Neural cell (in vitro differentiated cells): ENCODE measurements around the gene REV3L. TPM values are rescaled to one million over a fixed set of nuclear protein-coding genes. Genes with fewer than 3 reads are reported as not detected.

Experiments used
- H2AFZ ChIP-seq: fragments of 200-600, 300-800 bp; sonication (generic), shearing (Covaris generic); 2 replicates; pipeline ENCODE4 v1.6.0; 2014; ENCODE audit warnings: low read depth, mild to moderate bottlenecking, antibody characterized with exemption, low read length, moderate library complexity
- H3F3A ChIP-seq: fragments of 200-600 bp; shearing (Covaris generic); 2 replicates; pipeline ENCODE4 v1.6.1; 2016; ENCODE audit warnings: mild to moderate bottlenecking, moderate library complexity, mixed read lengths, antibody characterized with exemption, low read length; ENCODE audit not compliant: insufficient read depth, poor library complexity, severe bottlenecking
- H3K27ac ChIP-seq: fragments of 200-600, 300-800 bp; sonication (generic), shearing (Covaris generic); 2 replicates; pipeline ENCODE4 v1.5.1; 2014; ENCODE audit warnings: mild to moderate bottlenecking, low read length, moderate library complexity
- H3K27me3 ChIP-seq: fragments of 300-800, 200-600 bp; sonication (generic), shearing (Covaris generic); 2 replicates; pipeline ENCODE4 v1.6.0; 2014; ENCODE audit warnings: mild to moderate bottlenecking, low read depth, low read length, moderate library complexity; ENCODE audit not compliant: insufficient read depth
- H3K36me3 ChIP-seq: fragments of 300-800, 200-600 bp; sonication (generic), shearing (Covaris generic); 2 replicates; pipeline ENCODE4 v1.5.1; 2014; ENCODE audit warnings: mild to moderate bottlenecking, antibody characterized with exemption, low read length, moderate library complexity; ENCODE audit not compliant: insufficient read depth
- H3K4me2 ChIP-seq: fragments of 300-800, 200-600 bp; sonication (generic), shearing (Covaris generic); 2 replicates; pipeline ENCODE4 v1.6.0; 2014; ENCODE audit warnings: mild to moderate bottlenecking, low read length
- H3K4me3 ChIP-seq: fragments of 300-800, 200-600 bp; sonication (generic), shearing (Covaris generic); 2 replicates; pipeline ENCODE4 v1.5.1; 2014; ENCODE audit warnings: mild to moderate bottlenecking, low read length, moderate library complexity
- H3K79me2 ChIP-seq: fragments of 200-600 bp; shearing (Covaris generic); replicated peaks from 2 replicates; pipeline ENCODE4 v1.6.0; 2014; ENCODE audit warnings: mild to moderate bottlenecking, low read length, moderate library complexity; ENCODE audit not compliant: insufficient read depth
- H3K9ac ChIP-seq: fragments of 300-800, 200-600 bp; sonication (generic), shearing (Covaris generic); 2 replicates; pipeline ENCODE4 v1.6.1; 2016; ENCODE audit warnings: mild to moderate bottlenecking, low read length, mixed read lengths
- H3K9me2 ChIP-seq: fragments of 200-600 bp; shearing (Covaris generic); 2 replicates; pipeline ENCODE4 v1.6.1; 2016; ENCODE audit warnings: mild to moderate bottlenecking, low read length, mixed read lengths; ENCODE audit not compliant: insufficient read depth
- H3K9me3 ChIP-seq: fragments of 200-600, 300-800 bp; sonication (generic), shearing (Covaris generic); 2 replicates; pipeline ENCODE4 v1.6.1; 2016; ENCODE audit warnings: mild to moderate bottlenecking, mixed run types, low read length, moderate library complexity, mixed read lengths
- H4K20me1 ChIP-seq: fragments of 200-600 bp; shearing (Covaris generic); 2 replicates; pipeline ENCODE4 v1.6.1; 2016; ENCODE audit warnings: mild to moderate bottlenecking, mixed run types; ENCODE audit not compliant: insufficient read depth
- EP300 ChIP-seq: fragments of 450-650 bp; conservative IDR thresholded peaks from 2 replicates; pipeline ENCODE4 v1.6.1; 2014; ENCODE audit warnings: antibody characterized with exemption, mild to moderate bottlenecking, moderate library complexity; ENCODE audit not compliant: poor library complexity, severe bottlenecking
- EZH2 ChIP-seq: fragments of 200-600, 300-800 bp; shearing (Covaris generic), sonication (generic); IDR thresholded peaks from 2 replicates; pipeline ENCODE4 v1.6.1; 2014; ENCODE audit warnings: antibody characterized with exemption, low read length, borderline replicate concordance, mild to moderate bottlenecking; ENCODE audit not compliant: insufficient read depth, poor library complexity, severe bottlenecking
- MXI1 ChIP-seq: fragments of 450-650 bp; conservative IDR thresholded peaks from 2 replicates; pipeline ENCODE4 v1.6.1; 2014; ENCODE audit warnings: antibody characterized with exemption, mild to moderate bottlenecking; ENCODE audit not compliant: poor library complexity, severe bottlenecking
- POLR2AphosphoS5 ChIP-seq: IDR thresholded peaks from 2 replicates; pipeline ENCODE4 v1.6.1; 2012
- RAD21 ChIP-seq: fragments of 450-650 bp; conservative IDR thresholded peaks from 2 replicates; pipeline ENCODE4 v1.6.1; 2014; ENCODE audit warnings: antibody characterized with exemption, mild to moderate bottlenecking, moderate library complexity
- SMC3 ChIP-seq: fragments of 450-650 bp; conservative IDR thresholded peaks from 2 replicates; pipeline ENCODE4 v1.6.1; 2014; ENCODE audit warnings: antibody characterized with exemption, mild to moderate bottlenecking, moderate library complexity; ENCODE audit not compliant: poor library complexity
- TAF1 ChIP-seq: IDR thresholded peaks from 2 replicates; pipeline ENCODE4 v1.6.1; 2012; ENCODE audit warnings: low read depth
- polyA plus RNA-seq: library from polyadenylated mRNA; depleted of rRNA; stranded (reverse); fragments of >200 nt; gene quantifications from 2 replicates; pipeline ENCODE4 v1.2.3, GENCODE V29; 2014
- TF ChIP-seq, protein P1 (sequence below): IDR thresholded peaks from 2 replicates; pipeline ENCODE4 v1.6.1; 2012; ENCODE audit warnings: borderline replicate concordance
- TF ChIP-seq, protein P2 (sequence below): fragments of 450-650 bp; IDR thresholded peaks from 2 replicates; pipeline ENCODE4 v1.5.1; 2014; ENCODE audit warnings: antibody characterized with exemption, mild to moderate bottlenecking, moderate library complexity; ENCODE audit not compliant: poor library complexity, severe bottlenecking

The REV3L gene
- polyA plus RNA-seq, 1 donor from 2014 or later = 60.2 TPM

DNA sequence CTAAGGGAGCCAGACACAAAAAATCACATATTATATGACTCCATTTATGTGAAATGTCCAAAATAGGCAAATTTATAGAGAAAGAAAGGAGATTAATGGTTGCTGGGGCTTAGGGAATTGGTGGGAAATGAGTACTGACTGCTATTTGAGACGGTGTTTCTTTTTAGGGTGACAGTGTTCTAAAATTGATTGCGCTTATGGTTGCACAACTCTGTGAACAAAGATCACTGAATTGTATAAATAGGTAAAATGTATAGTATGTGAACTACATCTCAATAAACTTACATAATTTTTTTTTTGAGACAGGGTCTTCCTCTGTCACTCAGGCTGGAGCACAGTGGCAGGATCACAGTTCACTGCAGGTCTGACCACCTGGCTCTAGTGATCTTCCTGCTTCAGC is 45.4 kb downstream of the REV3L start:
- Histone ChIP-seq H3K36me3 (no peaks in the 10 kb centered on the region), H3F3A (no peaks in the 10 kb centered on the region), H3K9me3 (no peaks in the 10 kb centered on the region), H3K9me2 (no peaks in the 10 kb centered on the region), H3K27me3 (no peaks in the 10 kb centered on the region), H3K9ac (no peak overlapping the region), H2AFZ (no peak overlapping the region), H3K4me3 (no peak overlapping the region), H3K27ac (no peak overlapping the region), H3K4me2 (no peak overlapping the region), H3K79me2 (peaks cover 50% of the 10 kb centered on the region), H4K20me1 (no peaks in the 10 kb centered on the region)
- no peak for TF ChIP-seq SMC3

DNA sequence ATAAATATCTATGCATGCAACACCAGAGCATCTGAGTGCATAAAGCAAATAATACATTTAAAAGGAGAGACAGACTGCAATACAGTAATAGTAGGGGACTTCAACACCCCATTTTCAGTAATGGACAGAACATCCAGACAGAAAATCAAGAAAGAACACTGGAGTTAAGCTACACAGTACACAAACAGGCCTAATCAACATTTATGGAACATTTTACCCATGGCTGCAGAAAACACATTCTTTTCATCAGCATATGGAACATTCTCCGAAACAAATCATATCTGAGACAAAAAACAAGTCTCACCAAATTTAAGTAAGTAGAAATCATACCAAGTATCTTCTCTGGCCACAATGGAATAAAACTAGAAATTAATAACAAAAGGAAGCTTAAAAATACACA is 50.5 kb downstream of the REV3L start:
- Histone ChIP-seq H2AFZ (no peak overlapping the region), H3K27ac (no peak overlapping the region), H3K4me3 (no peak overlapping the region), H3F3A (no peaks in the 10 kb centered on the region), H3K9ac (no peak overlapping the region), H3K9me2 (no peaks in the 10 kb centered on the region), H3K9me3 (no peaks in the 10 kb centered on the region), H4K20me1 (no peaks in the 10 kb centered on the region), H3K36me3 (no peaks in the 10 kb centered on the region), H3K27me3 (no peaks in the 10 kb centered on the region), H3K79me2 (peaks cover 64% of the 10 kb centered on the region), H3K4me2 (no peak overlapping the region)
- TF ChIP-seq, protein P1, sequence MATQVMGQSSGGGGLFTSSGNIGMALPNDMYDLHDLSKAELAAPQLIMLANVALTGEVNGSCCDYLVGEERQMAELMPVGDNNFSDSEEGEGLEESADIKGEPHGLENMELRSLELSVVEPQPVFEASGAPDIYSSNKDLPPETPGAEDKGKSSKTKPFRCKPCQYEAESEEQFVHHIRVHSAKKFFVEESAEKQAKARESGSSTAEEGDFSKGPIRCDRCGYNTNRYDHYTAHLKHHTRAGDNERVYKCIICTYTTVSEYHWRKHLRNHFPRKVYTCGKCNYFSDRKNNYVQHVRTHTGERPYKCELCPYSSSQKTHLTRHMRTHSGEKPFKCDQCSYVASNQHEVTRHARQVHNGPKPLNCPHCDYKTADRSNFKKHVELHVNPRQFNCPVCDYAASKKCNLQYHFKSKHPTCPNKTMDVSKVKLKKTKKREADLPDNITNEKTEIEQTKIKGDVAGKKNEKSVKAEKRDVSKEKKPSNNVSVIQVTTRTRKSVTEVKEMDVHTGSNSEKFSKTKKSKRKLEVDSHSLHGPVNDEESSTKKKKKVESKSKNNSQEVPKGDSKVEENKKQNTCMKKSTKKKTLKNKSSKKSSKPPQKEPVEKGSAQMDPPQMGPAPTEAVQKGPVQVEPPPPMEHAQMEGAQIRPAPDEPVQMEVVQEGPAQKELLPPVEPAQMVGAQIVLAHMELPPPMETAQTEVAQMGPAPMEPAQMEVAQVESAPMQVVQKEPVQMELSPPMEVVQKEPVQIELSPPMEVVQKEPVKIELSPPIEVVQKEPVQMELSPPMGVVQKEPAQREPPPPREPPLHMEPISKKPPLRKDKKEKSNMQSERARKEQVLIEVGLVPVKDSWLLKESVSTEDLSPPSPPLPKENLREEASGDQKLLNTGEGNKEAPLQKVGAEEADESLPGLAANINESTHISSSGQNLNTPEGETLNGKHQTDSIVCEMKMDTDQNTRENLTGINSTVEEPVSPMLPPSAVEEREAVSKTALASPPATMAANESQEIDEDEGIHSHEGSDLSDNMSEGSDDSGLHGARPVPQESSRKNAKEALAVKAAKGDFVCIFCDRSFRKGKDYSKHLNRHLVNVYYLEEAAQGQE = no peak
- TF ChIP-seq MXI1 (no peak), RAD21 (no peak), SMC3 (no peak), TAF1 (no peak), EZH2 (no peak), EP300 (no peak), POLR2AphosphoS5 (no peak)
- TF ChIP-seq, protein P2, sequence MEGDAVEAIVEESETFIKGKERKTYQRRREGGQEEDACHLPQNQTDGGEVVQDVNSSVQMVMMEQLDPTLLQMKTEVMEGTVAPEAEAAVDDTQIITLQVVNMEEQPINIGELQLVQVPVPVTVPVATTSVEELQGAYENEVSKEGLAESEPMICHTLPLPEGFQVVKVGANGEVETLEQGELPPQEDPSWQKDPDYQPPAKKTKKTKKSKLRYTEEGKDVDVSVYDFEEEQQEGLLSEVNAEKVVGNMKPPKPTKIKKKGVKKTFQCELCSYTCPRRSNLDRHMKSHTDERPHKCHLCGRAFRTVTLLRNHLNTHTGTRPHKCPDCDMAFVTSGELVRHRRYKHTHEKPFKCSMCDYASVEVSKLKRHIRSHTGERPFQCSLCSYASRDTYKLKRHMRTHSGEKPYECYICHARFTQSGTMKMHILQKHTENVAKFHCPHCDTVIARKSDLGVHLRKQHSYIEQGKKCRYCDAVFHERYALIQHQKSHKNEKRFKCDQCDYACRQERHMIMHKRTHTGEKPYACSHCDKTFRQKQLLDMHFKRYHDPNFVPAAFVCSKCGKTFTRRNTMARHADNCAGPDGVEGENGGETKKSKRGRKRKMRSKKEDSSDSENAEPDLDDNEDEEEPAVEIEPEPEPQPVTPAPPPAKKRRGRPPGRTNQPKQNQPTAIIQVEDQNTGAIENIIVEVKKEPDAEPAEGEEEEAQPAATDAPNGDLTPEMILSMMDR = no peak
